ENCODE results near the gene DCTPP1.
"Not testable (repeated sequence)": the region's sequence is repeated elsewhere in the genome, so short reads cannot be mapped to it uniquely, and the experiment has no call there.

The DCTPP1 gene

GRCh38 chr16:30429678-30430427 is at the start of gene DCTPP1:
Gene DCTPP1, minus strand, starts transcription at chr16:30430030. Its CDS starts 50 bp downstream, at chr16:30429980.
- DNase-seq (ENCODE audit: low read depth in 2 of 2): peak; percentile 94 to 95

GRCh38 chr16:30478766-30479478 is 49.1 kb upstream of the DCTPP1 start:
- no peak for DNase-seq (ENCODE audit: low read depth in 2 of 2)

GRCh38 chr16:30477773-30478172 is 47.9 kb upstream of the DCTPP1 start:
- DNase-seq (ENCODE audit: low read depth in 2 of 2): not testable (repeated sequence)

- no peak for DNase-seq (ENCODE audit: low read depth in 2 of 2)
Observed at GRCh38 chr16:30476991-30477390, 47.2 kb upstream of the DCTPP1 start.

GRCh38 chr16:30474684-30475083 is 44.9 kb upstream of the DCTPP1 start:
- no peak for DNase-seq (ENCODE audit: low read depth in 2 of 2)

GRCh38 chr16:30474074-30474452 is 44.2 kb upstream of the DCTPP1 start:
- DNase-seq (ENCODE audit: low read depth in 2 of 2): no peak

GRCh38 chr16:30473231-30474073 is 43.6 kb upstream of the DCTPP1 start:
- no peak for DNase-seq (ENCODE audit: low read depth in 2 of 2)

- no peak for DNase-seq (ENCODE audit: low read depth in 2 of 2)
Observed at GRCh38 chr16:30472328-30472942, 42.6 kb upstream of the DCTPP1 start, which contains the start of gene ITGAL. Gene ITGAL, plus strand, starts transcription at chr16:30472742. Its CDS starts 96 bp downstream, at chr16:30472838.

GRCh38 chr16:30470632-30470995 is 40.8 kb upstream of the DCTPP1 start:
- DNase-seq (ENCODE audit: low read depth in 2 of 2): no peak

- no peak for DNase-seq (ENCODE audit: low read depth in 2 of 2)
Observed at GRCh38 chr16:30470170-30470512, 40.3 kb upstream of the DCTPP1 start.

GRCh38 chr16:30464078-30464477 is 34.2 kb upstream of the DCTPP1 start:
- no peak for DNase-seq (ENCODE audit: low read depth in 2 of 2)

GRCh38 chr16:30461426-30461825 is 31.6 kb upstream of the DCTPP1 start:
- not testable (repeated sequence) for DNase-seq (ENCODE audit: low read depth in 2 of 2)

- DNase-seq (ENCODE audit: low read depth in 2 of 2): no peak
Observed at GRCh38 chr16:30459456-30459855, 29.6 kb upstream of the DCTPP1 start.

- DNase-seq (ENCODE audit: low read depth in 2 of 2): no peak
Observed at GRCh38 chr16:30458561-30459394, 28.9 kb upstream of the DCTPP1 start.

GRCh38 chr16:30457743-30458560 is 28.1 kb upstream of the DCTPP1 start:
- DNase-seq (ENCODE audit: low read depth in 2 of 2): no peak

- no peak for DNase-seq (ENCODE audit: low read depth in 2 of 2)
Observed at GRCh38 chr16:30457256-30457655, 27.4 kb upstream of the DCTPP1 start.

- no peak for DNase-seq (ENCODE audit: low read depth in 2 of 2)
Observed at GRCh38 chr16:30456302-30456701, 26.5 kb upstream of the DCTPP1 start.

- DNase-seq (ENCODE audit: low read depth in 2 of 2): not testable (repeated sequence)
Observed at GRCh38 chr16:30452709-30453580, 23.1 kb upstream of the DCTPP1 start.

GRCh38 chr16:30449116-30449435 is 19.2 kb upstream of the DCTPP1 start:
- DNase-seq (ENCODE audit: low read depth in 2 of 2): no peak

Measured in fibroblast of skin of left biceps (primary cell).